ENCODE measurements around the gene CKB.
A peak's percentile ranks its signal among the peaks of the same experiment; 100 is the strongest.

The CKB gene

GRCh38 chr14:103537175-103537990, 14.8 kb upstream of the CKB start:
- DNase-seq, result no peak

DNA sequence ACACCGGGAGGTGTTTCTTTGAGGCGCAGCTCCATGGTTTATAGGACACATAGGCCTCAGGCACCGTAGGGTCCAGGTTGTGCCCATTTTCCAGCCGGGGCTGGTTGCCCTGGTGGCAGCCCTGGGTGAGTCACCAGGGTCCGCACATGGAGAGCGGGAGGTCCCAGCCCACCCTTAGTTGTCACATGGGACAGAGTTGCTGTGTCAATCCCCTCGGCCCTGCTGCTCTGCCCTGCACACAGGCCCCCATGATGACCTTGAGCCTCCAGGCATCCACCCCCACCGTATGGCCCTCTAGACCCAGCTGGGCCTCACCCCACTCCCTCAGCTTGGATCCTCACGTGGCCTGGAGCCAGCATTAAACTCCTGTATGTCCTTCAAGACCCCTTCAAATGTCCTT, 14.1 kb upstream of the CKB start:
- DNase-seq, result no peak

DNA sequence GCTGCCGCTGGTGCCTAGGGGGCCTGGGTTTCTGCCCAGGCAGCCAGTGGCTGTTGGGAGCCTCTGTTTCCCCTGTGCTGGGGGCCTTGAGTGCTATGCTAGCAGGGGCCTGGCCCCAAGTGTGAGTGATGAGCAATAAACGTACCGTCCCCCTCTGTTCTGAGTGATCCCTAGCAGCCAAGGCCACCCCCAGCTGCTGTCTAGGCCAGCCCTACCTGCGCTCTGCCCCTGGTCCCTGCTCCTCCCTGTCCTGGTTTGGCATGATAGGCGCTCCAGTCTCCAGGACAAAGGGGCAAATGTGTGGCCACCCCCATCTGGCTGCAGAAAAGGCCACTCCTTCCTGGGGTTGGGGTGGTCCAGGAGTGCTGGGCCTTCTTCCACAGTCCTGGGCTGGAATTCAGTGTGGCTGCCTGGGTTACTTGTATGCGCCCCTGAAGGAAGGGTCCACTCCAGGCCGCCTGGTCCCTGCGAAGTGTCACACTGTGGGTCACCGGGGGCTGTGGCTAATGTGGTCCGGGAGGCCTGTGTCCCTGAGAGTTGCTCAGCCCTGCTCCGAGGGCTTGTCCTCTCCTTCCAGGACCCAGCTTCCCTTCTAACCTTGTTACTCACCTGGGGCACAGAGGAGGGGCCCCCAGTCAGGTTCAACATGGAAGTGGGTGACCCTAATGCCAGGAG, 13.4 kb upstream of the CKB start:
- DNase-seq, result no peak

- DNase-seq, result no peak
Measured at GRCh38 chr14:103535081-103535890, 12.7 kb upstream of the CKB start.

- DNase-seq, result no peak
Measured at GRCh38 chr14:103534576-103535061, 12.0 kb upstream of the CKB start.

GRCh38 chr14:103533999-103534575, 11.5 kb upstream of the CKB start:
- no peak for DNase-seq

GRCh38 chr14:103533137-103533998, 10.7 kb upstream of the CKB start:
- no peak for DNase-seq

DNA sequence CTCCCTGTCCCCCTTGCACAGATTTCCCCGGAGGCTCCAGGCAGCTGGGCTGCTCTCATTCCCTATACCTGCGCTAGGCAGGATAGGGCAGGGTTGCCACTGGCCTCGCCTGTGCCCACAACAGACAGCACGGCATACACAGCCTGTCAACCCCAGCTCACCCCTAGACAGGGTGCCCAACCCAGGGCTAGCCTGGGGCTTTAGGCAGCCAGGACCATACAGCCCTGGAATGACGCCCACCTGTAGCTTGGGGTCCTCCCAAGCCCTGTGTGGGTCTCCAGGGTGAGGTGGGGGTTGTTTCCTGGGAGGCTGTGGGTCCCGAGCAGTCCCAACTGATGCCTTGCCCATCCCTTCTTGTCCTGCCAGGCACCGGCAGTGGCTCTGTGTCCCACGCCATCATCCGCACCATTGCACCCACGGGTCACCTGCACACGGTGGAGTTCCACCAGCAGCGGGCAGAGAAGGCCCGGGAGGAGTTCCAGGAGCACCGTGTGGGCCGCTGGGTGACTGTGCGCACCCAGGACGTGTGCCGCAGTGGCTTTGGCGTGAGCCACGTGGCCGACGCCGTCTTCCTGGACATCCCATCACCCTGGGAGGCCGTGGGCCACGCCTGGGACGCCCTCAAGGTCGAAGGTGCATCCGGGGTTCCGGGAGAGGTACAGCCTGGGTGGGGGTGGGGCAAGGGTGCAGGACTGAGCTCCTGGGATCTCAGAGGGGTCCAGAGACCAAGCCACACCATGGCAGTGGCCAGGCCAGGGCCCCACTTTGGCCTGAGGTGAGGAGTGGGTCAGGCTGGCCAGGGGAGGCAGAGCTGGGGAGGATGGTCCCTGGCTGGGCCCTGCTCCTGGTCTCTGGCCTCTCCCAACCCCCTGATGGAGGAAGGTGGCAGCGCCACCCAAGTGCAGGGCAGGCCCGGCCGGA, 9.8 kb upstream of the CKB start:
- no peak for DNase-seq

GRCh38 chr14:103531421-103532215, 9.0 kb upstream of the CKB start:
- no peak for DNase-seq

DNA sequence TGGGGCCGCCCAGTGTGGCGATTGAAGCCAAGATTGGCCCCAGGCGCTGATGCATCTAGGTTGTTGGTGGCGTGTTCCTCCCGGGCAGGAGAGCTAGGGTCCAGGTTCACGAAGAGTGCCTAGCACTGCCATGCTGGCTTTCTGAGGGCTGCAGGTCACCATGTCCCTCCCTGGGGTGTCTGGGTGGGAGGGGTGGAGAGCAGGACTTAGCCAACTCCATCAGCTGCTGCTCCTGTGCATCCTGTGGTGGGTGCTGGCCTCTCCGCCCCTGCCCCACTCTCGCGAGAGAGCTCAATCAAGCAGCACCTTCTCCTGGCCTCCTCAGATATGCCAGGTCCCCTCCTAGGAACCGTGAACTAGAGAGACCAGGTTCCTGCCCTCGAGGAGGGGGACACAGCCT, 8.2 kb upstream of the CKB start:
- DNase-seq, result no peak

DNA sequence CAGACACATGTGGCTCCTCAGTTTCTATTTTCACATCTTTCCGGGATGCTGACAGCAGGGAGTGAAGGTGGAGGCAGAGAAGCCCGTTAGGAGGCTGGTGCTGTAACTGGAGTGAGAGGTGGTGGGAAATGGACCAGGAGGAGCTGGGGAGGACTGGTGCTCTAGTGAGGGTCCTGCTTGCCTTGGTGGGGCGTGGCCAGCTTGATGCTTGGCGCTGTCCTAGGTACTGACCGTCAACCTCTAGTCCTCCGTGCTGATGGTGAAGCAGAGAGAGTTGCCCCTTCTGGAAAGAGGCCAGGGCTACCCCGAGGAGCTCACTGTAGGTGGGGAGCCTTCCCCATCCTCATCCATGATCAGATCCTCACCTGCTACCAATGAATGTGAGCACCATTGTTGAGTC, 7.8 kb upstream of the CKB start:
- no peak for DNase-seq

GRCh38 chr14:103529383-103530365, 7.0 kb upstream of the CKB start:
- DNase-seq, result no peak

- peak; percentile 89 for DNase-seq
Measured at GRCh38 chr14:103528587-103529382, 6.2 kb upstream of the CKB start, which contains the start of gene TRMT61A. TSS of gene TRMT61A (plus strand) at chr14:103529196. CDS start at chr14:103529979, 783 bp downstream.

DNA sequence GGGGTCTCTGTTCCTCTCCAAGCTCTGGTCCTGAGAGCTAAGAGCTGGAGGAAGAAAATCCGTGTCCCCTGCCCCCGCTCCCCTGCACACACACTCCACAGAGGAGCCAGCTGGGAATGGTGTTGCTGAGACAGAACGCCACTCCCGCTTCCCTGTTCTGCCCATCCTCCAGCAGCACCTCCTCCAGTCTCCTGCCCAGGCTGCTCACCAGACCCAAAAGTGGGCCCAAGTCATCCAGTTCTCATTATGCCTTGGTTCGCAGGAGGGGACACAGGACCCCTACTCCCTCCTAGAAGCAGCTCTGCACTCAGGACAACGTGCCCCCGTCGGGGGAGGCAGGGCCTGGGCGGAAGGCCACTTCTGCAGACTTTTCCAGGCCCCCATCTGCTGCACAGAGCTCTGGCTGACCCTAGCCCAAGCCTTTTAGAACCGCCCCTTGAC, 5.5 kb upstream of the CKB start:
- DNase-seq, result no peak

- no peak for DNase-seq
Measured at GRCh38 chr14:103527408-103528145, 4.9 kb upstream of the CKB start.

GRCh38 chr14:103526914-103527248, 4.3 kb upstream of the CKB start:
- no peak for DNase-seq

- no peak for DNase-seq
Measured at GRCh38 chr14:103526247-103526913, 3.8 kb upstream of the CKB start.
